ENCODE measurements around the gene KCNIP4.

Gene KCNIP4

DNA sequence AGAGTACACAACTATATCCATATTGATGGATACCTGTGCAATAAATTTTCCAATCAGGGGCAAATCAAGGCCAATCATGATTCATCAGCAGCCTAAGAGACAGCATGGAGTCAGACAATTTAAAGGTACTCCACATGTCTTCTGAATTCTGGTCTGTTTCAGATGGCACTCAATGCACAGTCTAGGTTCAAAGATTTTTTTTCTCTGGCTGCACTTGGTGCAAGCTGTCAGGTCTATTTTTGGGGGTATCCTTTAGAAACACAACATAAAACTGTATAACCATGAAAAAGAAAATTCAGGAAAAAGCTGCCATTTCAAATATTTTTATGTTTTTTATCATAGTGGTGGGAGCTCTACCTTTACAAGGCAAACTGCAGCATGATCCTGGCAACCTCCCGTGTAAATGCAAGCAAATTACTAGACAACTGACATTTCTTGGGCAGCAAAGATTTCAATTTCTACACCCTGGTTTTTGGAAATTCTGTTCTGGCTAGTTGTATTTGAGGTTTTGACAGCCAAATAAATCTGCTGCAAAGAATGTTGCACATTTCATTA lies 310.3 kb downstream of the KCNIP4 start:
- no peak for TF ChIP-seq POLR2A (IDR thresholded peaks at IDR 0.05; ENCODE audit: low read depth, low read length)
- DNase-seq (ENCODE audit: insufficient read length, low spot score) (no peak), FAIRE-seq (no peak)

DNA sequence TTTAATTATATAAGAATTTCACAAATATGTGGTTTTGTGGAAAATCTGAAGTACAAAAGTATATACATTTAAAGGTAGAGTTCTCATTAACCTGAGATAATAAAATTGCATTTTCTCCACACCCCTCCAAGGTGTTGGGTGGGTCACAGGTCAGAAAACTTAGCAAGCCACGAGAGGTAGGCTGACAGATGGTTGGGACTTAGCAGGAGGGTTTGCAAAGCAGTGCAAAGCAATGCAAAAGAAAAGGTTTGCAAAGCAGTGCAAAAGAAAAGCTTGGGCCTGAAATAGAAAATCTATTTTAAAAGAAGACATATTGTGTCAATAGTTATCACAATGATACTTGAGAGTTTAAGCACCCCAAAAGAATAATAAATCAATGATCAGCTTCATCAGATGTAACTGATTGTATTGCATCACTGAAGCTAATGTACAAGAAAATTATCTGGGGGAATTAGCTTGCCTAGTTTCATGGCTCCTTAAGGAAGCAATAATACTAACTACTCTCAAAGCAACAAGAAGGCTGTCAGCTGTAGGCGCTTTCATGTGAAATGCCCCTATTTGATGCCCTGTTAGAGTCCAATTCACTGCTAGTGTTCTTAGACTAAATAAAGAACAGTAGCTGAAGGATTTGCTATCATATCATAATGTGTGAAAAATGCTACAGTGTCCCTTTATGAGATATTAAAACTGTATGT lies 319.5 kb downstream of the KCNIP4 start:
- DNase-seq (ENCODE audit: insufficient read length, low spot score) (no peak), FAIRE-seq (no peak)
- TF ChIP-seq POLR2A (IDR thresholded peaks at IDR 0.05; ENCODE audit: low read depth, low read length) = no peak

DNA sequence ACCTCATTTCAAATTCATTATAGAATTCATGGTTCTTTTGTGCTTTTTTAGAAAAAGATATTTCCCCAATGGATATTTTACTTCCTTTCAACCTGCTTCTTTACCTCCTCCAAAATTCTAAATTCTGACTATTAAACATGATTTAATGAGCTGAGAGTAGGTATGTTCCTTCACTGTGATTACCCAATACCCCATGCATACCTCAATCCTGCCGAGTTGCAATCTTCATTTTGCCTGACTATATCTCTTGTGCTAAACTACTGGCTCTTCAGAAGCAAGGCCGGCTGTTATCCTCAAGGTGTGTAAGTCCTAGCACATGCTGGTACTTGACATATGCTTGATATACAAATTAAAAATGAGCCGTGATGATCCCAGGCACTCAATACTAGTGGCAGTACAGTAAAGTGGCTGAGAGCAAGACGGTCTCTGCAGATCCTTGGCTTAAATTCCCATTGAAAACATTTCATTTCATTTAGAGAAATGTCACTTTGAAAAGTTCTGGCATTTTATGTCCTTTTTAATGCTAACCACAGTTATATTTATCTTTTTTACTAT lies 320.4 kb downstream of the KCNIP4 start:
- DNase-seq (ENCODE audit: insufficient read length, low spot score) (no peak), FAIRE-seq (no peak)
- TF ChIP-seq POLR2A (IDR thresholded peaks at IDR 0.05; ENCODE audit: low read depth, low read length) = no peak

DNA sequence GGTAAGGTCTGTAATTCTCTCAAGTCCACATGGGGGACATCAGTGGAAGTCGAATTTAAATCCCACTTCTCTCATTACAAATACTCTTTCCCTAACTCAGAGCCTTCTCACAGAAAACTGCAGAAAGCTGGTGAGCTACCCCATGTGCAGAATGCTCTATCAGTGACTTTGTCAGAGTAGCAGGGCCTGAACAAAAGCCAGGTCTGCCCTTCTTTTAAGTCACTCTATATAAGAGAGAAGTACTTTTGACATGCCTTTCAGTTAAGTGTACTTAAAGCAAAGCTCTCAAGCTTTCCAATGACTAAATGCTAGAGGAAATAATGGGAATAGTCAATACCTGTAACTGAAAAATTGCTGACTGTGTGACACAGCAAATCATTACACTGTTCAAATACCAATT lies 323.1 kb downstream of the KCNIP4 start:
- no peak for FAIRE-seq

DNA sequence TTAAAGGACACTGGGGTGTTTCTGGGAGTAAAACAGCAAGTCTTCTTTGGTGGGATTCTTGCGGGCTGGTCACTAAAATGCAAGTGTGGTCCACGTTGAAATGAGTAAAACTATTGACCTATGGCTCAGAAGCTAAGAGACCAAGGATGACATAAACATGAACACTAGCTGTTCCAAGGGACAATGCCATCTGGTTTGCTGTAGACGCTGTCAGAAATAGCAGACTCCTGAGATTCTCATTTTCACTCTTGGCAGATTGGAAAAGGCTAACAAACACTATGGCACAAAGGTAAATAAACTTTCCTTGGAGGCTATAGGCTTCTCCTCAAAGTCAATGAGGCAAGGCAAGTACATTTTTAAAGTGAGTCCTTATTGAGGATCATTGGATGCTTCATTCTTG lies 343.6 kb downstream of the KCNIP4 start:
- no peak for TF ChIP-seq POLR2A (IDR thresholded peaks at IDR 0.05; ENCODE audit: low read depth, low read length)
- FAIRE-seq (no peak), DNase-seq (ENCODE audit: insufficient read length, low spot score) (no peak)

More for the DNA sequence above, 323.1 kb downstream of the KCNIP4 start:
- no peak for TF ChIP-seq POLR2A (IDR thresholded peaks at IDR 0.05; ENCODE audit: low read depth, low read length)
- no peak for DNase-seq (ENCODE audit: insufficient read length, low spot score)

DNA sequence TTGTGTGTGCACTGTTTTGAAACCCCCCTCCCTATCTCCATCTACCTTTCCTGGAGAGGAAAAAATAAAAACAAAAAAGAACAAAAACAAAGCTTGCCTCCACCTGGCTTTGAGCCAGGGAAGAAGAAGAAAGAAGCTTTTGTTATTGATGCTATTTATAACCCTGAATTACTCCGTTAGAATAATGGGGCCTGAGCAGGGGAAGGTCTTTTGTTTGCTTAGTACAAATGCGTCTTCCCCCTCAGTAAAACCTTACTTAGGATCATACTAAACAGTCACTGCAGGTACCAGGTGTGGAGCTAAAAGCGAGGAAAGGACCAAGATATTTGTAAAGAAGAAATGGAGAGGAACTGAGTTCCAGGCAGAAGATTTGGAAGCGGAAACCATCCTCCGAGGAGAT lies 352.1 kb downstream of the KCNIP4 start:
- no peak for TF ChIP-seq POLR2A (IDR thresholded peaks at IDR 0.05; ENCODE audit: low read depth, low read length)
- FAIRE-seq = no peak
- no peak for DNase-seq (ENCODE audit: insufficient read length, low spot score)

DNA sequence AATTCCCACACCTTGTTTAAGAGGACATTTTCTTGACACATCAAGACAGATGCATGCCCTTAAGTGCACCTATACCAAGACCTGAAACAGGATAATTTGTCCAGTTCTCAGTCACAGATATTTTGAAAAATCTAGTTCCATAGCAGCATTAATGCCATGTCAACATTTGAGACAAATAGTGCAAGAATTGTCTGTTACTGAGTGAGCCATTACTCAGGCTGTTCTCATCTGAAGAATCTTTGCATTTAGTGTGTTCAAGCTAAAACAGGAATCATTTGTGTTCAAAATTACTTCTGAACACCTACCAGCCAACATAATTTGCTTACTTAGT lies 354.9 kb downstream of the KCNIP4 start:
- FAIRE-seq (no peak), DNase-seq (ENCODE audit: insufficient read length, low spot score) (no peak)
- TF ChIP-seq POLR2A (IDR thresholded peaks at IDR 0.05; ENCODE audit: low read depth, low read length) = no peak

DNA sequence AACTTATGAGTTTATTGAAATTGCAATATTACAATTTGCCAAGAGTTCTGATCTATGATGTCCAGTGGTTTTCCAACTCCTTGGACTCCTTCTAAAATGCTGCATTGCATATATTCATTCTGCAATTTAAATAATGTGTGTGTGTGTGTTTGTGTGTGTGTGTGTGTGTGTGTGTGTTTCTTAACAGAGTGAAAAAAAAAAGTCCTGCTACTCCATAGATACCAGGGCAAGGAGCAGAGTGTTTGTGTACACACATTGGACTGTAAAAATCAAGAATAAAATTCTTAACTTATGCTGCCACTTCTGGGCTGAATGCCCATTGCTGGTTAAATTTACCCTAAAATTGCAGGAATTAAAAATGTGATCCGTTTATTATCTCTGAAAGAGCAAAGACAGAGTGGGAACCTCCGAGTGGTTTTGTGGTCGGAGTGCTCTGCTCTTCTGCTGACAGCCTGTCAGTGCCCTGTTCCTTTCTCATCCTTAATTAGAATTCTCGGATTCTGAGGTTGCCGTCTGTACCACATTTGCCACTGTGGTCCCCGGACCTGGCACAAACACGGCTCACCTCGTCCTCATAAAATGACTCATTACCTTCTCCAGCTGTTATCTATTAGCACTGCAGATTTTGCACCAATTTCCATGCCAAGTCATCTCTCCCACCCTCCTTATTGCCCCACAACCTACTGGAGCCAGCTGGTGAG lies 355.5 kb downstream of the KCNIP4 start:
- FAIRE-seq = no peak
- no peak for DNase-seq (ENCODE audit: insufficient read length, low spot score)
- TF ChIP-seq POLR2A (IDR thresholded peaks at IDR 0.05; ENCODE audit: low read depth, low read length) = no peak

DNA sequence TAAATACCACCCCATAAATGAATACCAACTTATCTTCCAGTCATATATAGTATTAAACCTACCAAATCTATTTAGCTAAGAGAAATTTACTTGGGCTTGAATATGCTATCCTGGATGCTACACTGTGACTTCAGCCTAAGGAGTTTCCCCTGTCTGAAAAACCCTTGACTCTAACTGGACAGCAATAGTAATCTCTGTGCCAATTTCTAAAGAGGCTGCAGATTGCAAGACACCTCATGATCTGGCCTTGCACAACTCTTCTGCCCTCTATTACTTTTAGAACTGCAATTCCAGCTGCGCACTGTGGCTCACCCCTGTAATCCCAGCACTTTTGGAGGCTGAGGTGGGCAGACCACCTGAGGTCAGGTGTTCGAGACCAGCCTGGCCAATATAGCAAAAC lies 371.5 kb downstream of the KCNIP4 start:
- DNase-seq (ENCODE audit: insufficient read length, low spot score) = no peak
- no peak for FAIRE-seq
- TF ChIP-seq POLR2A (IDR thresholded peaks at IDR 0.05; ENCODE audit: low read depth, low read length) = no peak

DNA sequence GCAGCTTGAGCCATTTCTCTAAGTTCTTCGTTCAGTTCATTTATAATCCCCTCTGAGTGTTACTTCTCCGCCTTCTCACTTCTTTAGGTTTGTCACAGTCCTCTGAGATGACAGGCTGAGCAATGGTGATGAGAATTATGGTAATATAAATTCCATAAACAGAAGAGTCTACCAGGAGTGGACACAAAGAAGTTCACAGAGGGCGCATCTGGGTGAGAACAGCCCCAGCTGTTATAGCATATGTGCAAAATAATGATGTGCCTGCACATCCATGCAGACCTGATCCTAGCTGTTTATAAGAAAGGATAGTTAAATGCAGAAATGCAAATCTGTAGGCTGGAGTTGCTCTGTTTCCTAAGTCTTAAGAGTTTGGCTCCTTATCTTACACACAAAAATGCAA lies 377.5 kb downstream of the KCNIP4 start:
- no peak for FAIRE-seq
- no peak for DNase-seq (ENCODE audit: insufficient read length, low spot score)
- TF ChIP-seq POLR2A (IDR thresholded peaks at IDR 0.05; ENCODE audit: low read depth, low read length) = no peak

DNA sequence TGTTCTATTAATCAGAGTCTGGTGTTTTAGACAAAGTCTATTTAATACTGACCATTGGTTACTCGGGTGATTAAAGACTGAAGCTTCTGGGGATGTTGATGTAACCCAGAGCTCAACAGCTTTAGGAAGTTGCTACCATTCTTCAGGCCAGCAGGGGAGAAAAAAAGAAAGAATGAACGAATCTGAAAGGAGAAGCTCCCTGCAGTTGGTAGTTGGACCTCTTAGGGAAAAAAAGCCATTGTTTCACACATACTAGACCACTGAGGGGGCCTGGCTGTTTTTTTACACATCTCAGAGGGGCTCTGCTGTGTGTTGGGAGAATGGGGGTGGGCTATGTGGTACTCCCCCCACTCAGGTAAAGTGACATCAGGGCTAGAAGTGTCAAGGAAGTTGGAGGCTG lies 378.9 kb downstream of the KCNIP4 start:
- DNase-seq (ENCODE audit: insufficient read length, low spot score) (no peak), FAIRE-seq (no peak)
- no peak for TF ChIP-seq POLR2A (IDR thresholded peaks at IDR 0.05; ENCODE audit: low read depth, low read length)

DNA sequence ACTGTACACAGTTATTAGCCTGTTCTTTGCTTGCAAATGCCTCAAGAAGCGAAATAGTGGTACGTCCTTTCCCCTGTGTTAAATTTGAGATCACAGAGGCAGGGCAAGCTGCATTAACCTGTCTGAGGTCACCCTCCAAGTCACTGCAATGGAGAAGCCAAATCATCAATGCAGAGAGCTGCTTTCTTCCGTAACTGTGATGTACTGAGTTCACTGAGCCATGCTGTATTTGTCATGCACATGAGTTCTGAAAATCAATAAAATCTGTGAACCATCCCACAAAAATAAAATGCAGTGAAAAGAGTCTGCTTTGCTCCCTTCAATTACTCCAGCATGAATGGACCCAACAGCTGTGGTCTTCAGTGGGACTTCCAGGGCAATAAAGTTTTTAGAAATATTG lies 393.5 kb downstream of the KCNIP4 start:
- no peak for FAIRE-seq
- TF ChIP-seq POLR2A (IDR thresholded peaks at IDR 0.05; ENCODE audit: low read depth, low read length) = no peak
- DNase-seq (ENCODE audit: insufficient read length, low spot score) = no peak

DNA sequence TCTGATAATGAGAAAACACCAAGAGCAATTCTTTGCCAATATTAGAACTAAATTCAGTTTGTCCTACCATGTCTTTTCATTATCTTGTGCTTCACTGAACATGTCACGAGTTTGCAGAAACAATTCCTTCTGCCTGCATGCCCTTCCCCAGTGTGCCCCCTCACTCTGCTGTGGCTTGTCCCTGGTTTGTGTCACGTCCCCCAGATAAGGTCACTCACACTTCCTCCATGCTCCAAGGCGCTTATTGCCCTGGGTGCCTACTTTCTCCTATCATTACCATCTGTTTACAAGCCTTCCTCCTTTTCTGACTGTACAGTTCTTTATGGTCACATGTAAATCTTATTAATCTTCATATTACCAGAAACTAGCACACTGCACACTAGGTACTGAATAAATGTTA lies 394.1 kb downstream of the KCNIP4 start:
- TF ChIP-seq POLR2A (IDR thresholded peaks at IDR 0.05; ENCODE audit: low read depth, low read length) = no peak
- DNase-seq (ENCODE audit: insufficient read length, low spot score) (no peak), FAIRE-seq (no peak)

DNA sequence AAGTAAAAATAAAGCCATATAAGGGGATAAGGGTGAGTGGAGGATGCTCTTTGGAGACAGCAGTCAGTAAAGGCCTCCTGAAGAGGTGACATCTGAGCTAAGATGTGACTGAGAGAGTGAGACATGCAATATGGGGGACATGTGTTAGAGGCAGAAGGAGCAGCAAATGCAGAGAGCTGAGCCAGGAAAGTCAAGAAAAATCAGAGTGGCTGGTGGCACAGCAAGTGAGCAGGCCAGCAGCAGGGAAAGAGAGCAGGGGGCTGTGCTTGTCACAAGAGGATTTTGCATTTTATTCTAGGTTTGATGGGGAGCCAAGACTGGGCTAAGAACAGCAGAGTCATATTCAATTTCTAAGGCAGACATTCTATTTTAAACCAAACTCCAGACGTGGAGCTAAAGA lies 394.5 kb downstream of the KCNIP4 start:
- FAIRE-seq (no peak), DNase-seq (ENCODE audit: insufficient read length, low spot score) (no peak)
- no peak for TF ChIP-seq POLR2A (IDR thresholded peaks at IDR 0.05; ENCODE audit: low read depth, low read length)

DNA sequence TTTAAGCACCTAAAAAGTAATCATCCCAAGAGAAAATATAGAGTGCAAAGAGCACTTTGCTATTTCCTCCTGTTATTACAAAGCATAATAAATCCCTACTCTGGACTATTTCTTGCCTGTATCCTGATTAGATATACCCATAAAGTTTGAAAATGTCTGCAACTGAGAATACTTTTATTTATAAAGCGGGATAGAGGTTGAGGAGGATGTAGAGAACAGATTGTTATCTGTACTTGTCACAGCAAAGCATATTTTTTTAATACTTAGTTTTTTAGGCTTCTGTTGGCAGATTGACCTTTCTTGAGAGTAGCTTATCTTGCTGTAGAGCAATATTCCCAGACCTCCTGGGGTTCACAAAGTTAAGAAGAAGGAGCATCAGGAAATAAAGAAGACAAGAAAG lies 396.1 kb downstream of the KCNIP4 start:
- no peak for TF ChIP-seq POLR2A (IDR thresholded peaks at IDR 0.05; ENCODE audit: low read depth, low read length)
- no peak for FAIRE-seq
- DNase-seq (ENCODE audit: insufficient read length, low spot score) = no peak
